ENCODE results near the gene FNBP1. TPM values are rescaled to one million over a fixed set of nuclear protein-coding genes. Genes with fewer than 3 reads are reported as not detected.

The FNBP1 gene
- total and polyA plus RNA-seq, 2 experiments from 2014 or later, result 26.6 to 28.8 TPM

- Histone ChIP-seq H4K20me1 (replicated peaks; ENCODE audit: insufficient read depth) (no peaks in the 10 kb centered on the region), H3K4me2 (no peak overlapping the region), H3K27ac (ENCODE audit: low read depth) (no peak overlapping the region), H3F3A (replicated peaks; ENCODE audit: low read depth) (no peaks in the 10 kb centered on the region), H3K4me3 (no peak overlapping the region), H3K79me2 (replicated peaks; ENCODE audit: insufficient read depth) (no peaks in the 10 kb centered on the region), H2AFZ (no peak overlapping the region), H3K4me1 (ENCODE audit: insufficient read depth) (no peaks in the 10 kb centered on the region), H3K27me3 (ENCODE audit: insufficient read depth) (no peaks in the 10 kb centered on the region), H3K9me2 (ENCODE audit: insufficient read depth) (no peaks in the 10 kb centered on the region), H3K36me3 (ENCODE audit: insufficient read depth) (no peaks in the 10 kb centered on the region)
- no peak overlapping the region for H3K4me3 Mint-ChIP-seq
- DNase-seq (ENCODE audit: low spot score), result no peak
- no peak for ATAC-seq
- peaks cover 18% of the 10 kb centered on the region for H3K27me3 Mint-ChIP-seq (ENCODE audit: insufficient read depth, low read depth, poor library complexity)
- no peak overlapping the region for H3K27ac Mint-ChIP-seq
- peaks cover 2% of the 10 kb centered on the region; the same call in 1 of the 3 replicates for H3K36me3 Mint-ChIP-seq (ENCODE audit: low read depth)
- no peaks in the 10 kb centered on the region for H3K9me3 Mint-ChIP-seq
- TF ChIP-seq REST (IDR thresholded peaks at IDR 0.05; ENCODE audit: unreplicated experiment), result no peak
- TF ChIP-seq ETS1 (IDR thresholded peaks at IDR 0.05), result no peak
- TF ChIP-seq CTCF (conservative IDR thresholded peaks at IDR 0.05; ENCODE audit: low read depth in 2 of 2), result no peak
- no peak for TF ChIP-seq EZH2 (IDR thresholded peaks at IDR 0.05; ENCODE audit: low read depth, unreplicated experiment)
- TF ChIP-seq NANOG (IDR thresholded peaks at IDR 0.05; ENCODE audit: borderline replicate concordance), result no peak
- TF ChIP-seq STAT1 (IDR thresholded peaks at IDR 0.05; ENCODE audit: unreplicated experiment), result no peak
- no peak for TF ChIP-seq JUNB (IDR thresholded peaks at IDR 0.05; ENCODE audit: unreplicated experiment)
- TF ChIP-seq ZNF114 (CRISPR knock-in tag; IDR thresholded peaks at IDR 0.05), result no peak
- H3K4me1 Mint-ChIP-seq, result no peaks in the 10 kb centered on the region; the same call in 2 of the 3 replicates
Observed at GRCh38 chr9:129871046-129871445, 171.9 kb downstream of the FNBP1 start.
